Measurements from ENCODE around the gene KLF7.

DNA sequence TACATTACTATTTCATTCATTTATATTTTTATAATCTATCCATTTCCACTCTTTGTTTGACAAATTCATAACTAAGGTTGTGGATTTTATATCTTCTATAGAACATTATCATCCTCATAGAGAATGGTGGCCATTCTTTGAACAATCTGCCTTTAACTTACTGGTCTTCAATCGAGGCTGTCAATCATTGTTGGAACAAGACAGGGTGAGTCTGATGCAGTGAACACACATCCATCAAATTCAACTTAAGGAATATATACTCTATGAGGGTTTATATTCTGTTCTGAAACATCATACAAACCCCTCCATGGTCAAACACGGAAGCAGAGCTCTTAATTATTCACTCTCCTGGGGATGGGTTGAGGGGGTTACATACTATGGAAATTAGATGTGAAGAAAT, 28.3 kb upstream of the KLF7 start:
- no peak for TF ChIP-seq EZH2 (IDR thresholded peaks at IDR 0.05)
- TF ChIP-seq, protein P1, sequence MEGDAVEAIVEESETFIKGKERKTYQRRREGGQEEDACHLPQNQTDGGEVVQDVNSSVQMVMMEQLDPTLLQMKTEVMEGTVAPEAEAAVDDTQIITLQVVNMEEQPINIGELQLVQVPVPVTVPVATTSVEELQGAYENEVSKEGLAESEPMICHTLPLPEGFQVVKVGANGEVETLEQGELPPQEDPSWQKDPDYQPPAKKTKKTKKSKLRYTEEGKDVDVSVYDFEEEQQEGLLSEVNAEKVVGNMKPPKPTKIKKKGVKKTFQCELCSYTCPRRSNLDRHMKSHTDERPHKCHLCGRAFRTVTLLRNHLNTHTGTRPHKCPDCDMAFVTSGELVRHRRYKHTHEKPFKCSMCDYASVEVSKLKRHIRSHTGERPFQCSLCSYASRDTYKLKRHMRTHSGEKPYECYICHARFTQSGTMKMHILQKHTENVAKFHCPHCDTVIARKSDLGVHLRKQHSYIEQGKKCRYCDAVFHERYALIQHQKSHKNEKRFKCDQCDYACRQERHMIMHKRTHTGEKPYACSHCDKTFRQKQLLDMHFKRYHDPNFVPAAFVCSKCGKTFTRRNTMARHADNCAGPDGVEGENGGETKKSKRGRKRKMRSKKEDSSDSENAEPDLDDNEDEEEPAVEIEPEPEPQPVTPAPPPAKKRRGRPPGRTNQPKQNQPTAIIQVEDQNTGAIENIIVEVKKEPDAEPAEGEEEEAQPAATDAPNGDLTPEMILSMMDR (IDR thresholded peaks at IDR 0.05 in 2 of 3, conservative IDR thresholded peaks at IDR 0.05 in 1 of 3; ENCODE audit: borderline replicate concordance in 1 of 3, insufficient read depth in 1 of 3, low read depth in 2 of 3, low read length in 2 of 3): no peak
- no peak for TF ChIP-seq FOSL1 (IDR thresholded peaks at IDR 0.05; ENCODE audit: low read depth)
- TF ChIP-seq POLR2A (IDR thresholded peaks at IDR 0.05; ENCODE audit: borderline replicate concordance, extremely low read depth, insufficient read depth, insufficient read length): no peak
- TF ChIP-seq, protein P2, sequence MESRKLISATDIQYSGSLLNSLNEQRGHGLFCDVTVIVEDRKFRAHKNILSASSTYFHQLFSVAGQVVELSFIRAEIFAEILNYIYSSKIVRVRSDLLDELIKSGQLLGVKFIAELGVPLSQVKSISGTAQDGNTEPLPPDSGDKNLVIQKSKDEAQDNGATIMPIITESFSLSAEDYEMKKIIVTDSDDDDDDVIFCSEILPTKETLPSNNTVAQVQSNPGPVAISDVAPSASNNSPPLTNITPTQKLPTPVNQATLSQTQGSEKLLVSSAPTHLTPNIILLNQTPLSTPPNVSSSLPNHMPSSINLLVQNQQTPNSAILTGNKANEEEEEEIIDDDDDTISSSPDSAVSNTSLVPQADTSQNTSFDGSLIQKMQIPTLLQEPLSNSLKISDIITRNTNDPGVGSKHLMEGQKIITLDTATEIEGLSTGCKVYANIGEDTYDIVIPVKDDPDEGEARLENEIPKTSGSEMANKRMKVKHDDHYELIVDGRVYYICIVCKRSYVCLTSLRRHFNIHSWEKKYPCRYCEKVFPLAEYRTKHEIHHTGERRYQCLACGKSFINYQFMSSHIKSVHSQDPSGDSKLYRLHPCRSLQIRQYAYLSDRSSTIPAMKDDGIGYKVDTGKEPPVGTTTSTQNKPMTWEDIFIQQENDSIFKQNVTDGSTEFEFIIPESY (IDR thresholded peaks at IDR 0.05; ENCODE audit: extremely low read depth, insufficient replicate concordance, low read length): no peak
- TF ChIP-seq CEBPB (IDR thresholded peaks at IDR 0.05; ENCODE audit: low read depth): no peak
- TF ChIP-seq TCF7L2 (IDR thresholded peaks at IDR 0.05; ENCODE audit: borderline replicate concordance, extremely low read depth, insufficient read depth, insufficient read length): no peak
- no peak for TF ChIP-seq POLR2AphosphoS5 (IDR thresholded peaks at IDR 0.05; ENCODE audit: low read depth, low read length)
- TF ChIP-seq SP1 (IDR thresholded peaks at IDR 0.05; ENCODE audit: low read depth): no peak
- no peak for TF ChIP-seq ZNF274 (IDR thresholded peaks at IDR 0.05; ENCODE audit: low read depth, low read length)
- no peak for TF ChIP-seq JUND (IDR thresholded peaks at IDR 0.05)
- no peak for TF ChIP-seq EZH2phosphoT487 (IDR thresholded peaks at IDR 0.05; ENCODE audit: borderline replicate concordance)
- TF ChIP-seq SIN3A (IDR thresholded peaks at IDR 0.05; ENCODE audit: low read depth): no peak
